Activated CD4-positive, CD25-positive, alpha-beta regulatory T cell treated with anti-CD3 and anti-CD28 coated beads, Interleukin-2, amount 50 U/mL, for 24 hours (primary cell): ENCODE measurements around the gene COL9A3.
"Not testable (repeated sequence)": the region's sequence is repeated elsewhere in the genome, so short reads cannot be mapped to it uniquely, and the experiment has no call there.

Experiments used
- ATAC-seq, 2 donors: fragments of 150-1000 bp; cut with Tn5 transposase; one replicate each; pipeline ENCODE4 v1.10.0; 2021; ENCODE audit warnings: mild to moderate bottlenecking in 1 of 2, moderate library complexity in 1 of 2

Gene COL9A3

GRCh38 chr20:62838128-62838891 is 21.5 kb downstream of the COL9A3 start:
- ATAC-seq: no peak

GRCh38 chr20:62839261-62839660 is 22.4 kb downstream of the COL9A3 start:
- ATAC-seq: no peak

- ATAC-seq: no peak
These were observed 23.0 kb downstream of the COL9A3 start for GRCh38 chr20:62839816-62840215.

GRCh38 chr20:62840244-62841197 is 23.7 kb downstream of the COL9A3 start:
- no peak for ATAC-seq

GRCh38 chr20:62841705-62842212 is 24.9 kb downstream of the COL9A3 start:
- ATAC-seq: no peak

GRCh38 chr20:62843656-62844055 is 26.8 kb downstream of the COL9A3 start:
- ATAC-seq: no peak

GRCh38 chr20:62844182-62844581 is 27.3 kb downstream of the COL9A3 start:
- ATAC-seq: no peak

GRCh38 chr20:62845416-62846160 is 28.7 kb downstream of the COL9A3 start:
- no peak for ATAC-seq

- no peak for ATAC-seq
These were observed 29.5 kb downstream of the COL9A3 start for GRCh38 chr20:62846166-62846890.

GRCh38 chr20:62848917-62849316 is 32.1 kb downstream of the COL9A3 start:
- ATAC-seq: not testable (repeated sequence)

GRCh38 chr20:62849431-62849830 is 32.6 kb downstream of the COL9A3 start:
- no peak for ATAC-seq

GRCh38 chr20:62850333-62850974 is 33.6 kb downstream of the COL9A3 start:
- ATAC-seq: no peak

- ATAC-seq: no peak
These were observed 35.3 kb downstream of the COL9A3 start for GRCh38 chr20:62852196-62852595.

GRCh38 chr20:62852841-62853240 is 36.0 kb downstream of the COL9A3 start:
- no peak for ATAC-seq

- ATAC-seq: not testable (repeated sequence)
These were observed 36.5 kb downstream of the COL9A3 start for GRCh38 chr20:62853304-62853703.

- ATAC-seq: no peak
These were observed 37.3 kb downstream of the COL9A3 start for GRCh38 chr20:62854121-62854520.

- ATAC-seq: no peak
These were observed 38.3 kb downstream of the COL9A3 start for GRCh38 chr20:62855120-62855519.

- ATAC-seq: no peak
These were observed 40.2 kb downstream of the COL9A3 start for GRCh38 chr20:62856931-62857619.

GRCh38 chr20:62858058-62858830 is 41.4 kb downstream of the COL9A3 start:
- ATAC-seq: no peak

GRCh38 chr20:62859721-62860120 is 42.9 kb downstream of the COL9A3 start:
- ATAC-seq: no peak
